Measurements from ENCODE around the gene ITGAV.

Gene ITGAV

DNA sequence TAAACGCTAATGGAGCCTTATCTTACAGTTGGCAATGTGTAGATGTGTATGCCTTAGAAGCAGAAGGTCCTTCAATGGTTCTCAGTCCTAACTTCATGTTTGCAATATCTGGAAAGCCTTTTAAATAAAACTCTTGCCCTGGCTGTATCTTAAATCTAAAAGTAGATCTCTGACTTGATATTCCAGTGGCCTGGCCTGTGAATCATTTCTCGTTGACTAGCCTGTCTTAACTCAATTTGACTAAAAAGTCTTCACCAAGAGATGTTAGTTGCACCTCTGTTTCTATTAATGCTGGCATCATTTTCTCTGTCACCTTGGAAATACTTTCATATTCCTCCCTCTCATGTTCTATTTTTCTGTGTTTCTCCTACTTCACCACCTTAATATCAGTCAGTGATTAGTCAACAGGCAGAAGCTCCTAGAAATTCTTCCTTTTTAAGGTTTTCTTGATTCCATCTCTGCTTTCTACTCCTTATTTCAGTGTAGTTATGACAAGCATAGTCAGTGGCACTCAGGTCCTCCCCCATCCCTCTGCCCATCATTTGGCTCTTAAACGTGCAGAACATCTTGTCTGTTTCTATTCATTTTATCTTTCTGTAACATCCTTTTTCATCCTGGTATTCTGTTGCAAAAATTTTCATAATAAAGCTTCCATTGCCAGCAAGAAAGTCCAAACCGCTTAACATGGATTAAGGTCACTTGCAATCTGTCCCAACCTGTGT, 4.3 kb downstream of the ITGAV start:
- no peak for DNase-seq (ENCODE audit: extremely low read depth, low read depth)
- no peak for TF ChIP-seq CTCF (IDR thresholded peaks at IDR 0.05; ENCODE audit: low read depth, low read length, missing control alignments)
- no peak overlapping the region for H3K4me3 ChIP-seq (replicated peaks; ENCODE audit: low read depth, low read length)

GRCh38 chr2:186595219-186595618, 5.4 kb downstream of the ITGAV start:
- no peak for DNase-seq (ENCODE audit: extremely low read depth, low read depth)
- no peak for TF ChIP-seq CTCF (IDR thresholded peaks at IDR 0.05; ENCODE audit: low read depth, low read length, missing control alignments)
- H3K4me3 ChIP-seq (replicated peaks; ENCODE audit: low read depth, low read length) = no peak overlapping the region

GRCh38 chr2:186599186-186599778, 9.4 kb downstream of the ITGAV start:
- H3K4me3 ChIP-seq (replicated peaks; ENCODE audit: low read depth, low read length) = no peak overlapping the region
- DNase-seq (ENCODE audit: extremely low read depth, low read depth) = no peak
- TF ChIP-seq CTCF (IDR thresholded peaks at IDR 0.05; ENCODE audit: low read depth, low read length, missing control alignments) = no peak

DNA sequence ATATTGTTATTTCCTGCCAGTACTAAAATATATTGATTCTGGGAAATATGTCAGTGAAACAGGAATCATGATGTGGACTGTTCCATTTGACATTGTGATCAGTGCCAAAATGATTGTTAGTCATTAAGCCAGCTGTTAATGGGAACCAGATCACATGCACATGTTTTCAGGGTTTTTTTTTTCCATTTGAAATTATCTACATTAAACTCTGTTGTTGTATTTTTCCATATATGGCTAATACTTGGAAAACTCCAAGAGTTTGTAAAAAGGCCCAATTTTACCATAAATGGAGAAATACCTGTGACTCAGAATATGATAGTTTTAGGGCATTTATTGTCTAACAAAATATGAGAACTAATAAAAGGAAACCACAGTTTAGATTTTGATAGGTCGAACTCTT, 13.4 kb downstream of the ITGAV start:
- no peak overlapping the region for H3K4me3 ChIP-seq (replicated peaks; ENCODE audit: low read depth, low read length)
- no peak for TF ChIP-seq CTCF (IDR thresholded peaks at IDR 0.05; ENCODE audit: low read depth, low read length, missing control alignments)
- peak; percentile 47 for DNase-seq (ENCODE audit: extremely low read depth, low read depth)

GRCh38 chr2:186605041-186605440, 15.2 kb downstream of the ITGAV start:
- TF ChIP-seq CTCF (IDR thresholded peaks at IDR 0.05; ENCODE audit: low read depth, low read length, missing control alignments) = no peak
- no peak for DNase-seq (ENCODE audit: extremely low read depth, low read depth)
- no peak overlapping the region for H3K4me3 ChIP-seq (replicated peaks; ENCODE audit: low read depth, low read length)

- DNase-seq (ENCODE audit: extremely low read depth, low read depth) = no peak
- no peak overlapping the region for H3K4me3 ChIP-seq (replicated peaks; ENCODE audit: low read depth, low read length)
- TF ChIP-seq CTCF (IDR thresholded peaks at IDR 0.05; ENCODE audit: low read depth, low read length, missing control alignments) = no peak
These were observed 17.9 kb downstream of the ITGAV start for GRCh38 chr2:186607660-186608324.
